Smooth muscle cell of trachea (primary cell): ENCODE measurements around the gene C16orf78. TPM values are rescaled to one million over a fixed set of nuclear protein-coding genes. Genes with fewer than 3 reads are reported as not detected.

Experiments
- total RNA-seq: library from RNA; depleted of rRNA; stranded (reverse); fragments of >200 nt; gene quantifications from 2 replicates; pipeline ENCODE4 v1.2.1, GENCODE V29; 2014

The C16orf78 gene
- not detected in 2 replicates for total RNA-seq

GRCh38 chr16:49373504-49373903 lies at the start of gene C16orf78:
Gene C16orf78, plus strand, starts transcription at chr16:49373804. Its CDS starts 136 bp downstream, at chr16:49373940.

Other genes with a start within 250 kb of the C16orf78 start
- not detected in 2 replicates for gene CBLN1, start 92.0 kb upstream of the C16orf78 start, total RNA-seq